Body of pancreas (tissue), 4 donors: Measurements from ENCODE around the gene GLOD5. TPM values are rescaled to one million over a fixed set of nuclear protein-coding genes. Genes with fewer than 3 reads are reported as not detected.

Source experiments
- ATAC-seq: fragments of 150-250 bp; one replicate; pipeline ENCODE4 v1.9.1; 2016
- DNase-seq, 4 donors: peaks; one replicate each; pipeline ENCODE4 v3.0.0-alpha.2; 2019
- H3K27ac ChIP-seq, 4 donors: fragments of 200-600 bp; sonication (generic); 1 replicate in 3 of 4; 2 replicates in 1 of 4; pipeline versions ENCODE4 v1.5.1 to v1.6.1; 2016 to 2019; ENCODE audit warnings: mild to moderate bottlenecking in 1 of 4, mixed read lengths in 1 of 4, moderate library complexity in 1 of 4
- H3K27me3 ChIP-seq, 2 donors: fragments of 200-600 bp; sonication (generic); one replicate each; pipeline ENCODE4 v1.6.0; 2016; ENCODE audit warnings: mild to moderate bottlenecking in 1 of 2
- H3K36me3 ChIP-seq, 2 donors: fragments of 200-600 bp; sonication (generic); replicated peaks in 1 of 2; 2 replicates each; pipeline ENCODE4 v1.5.1; 2016; ENCODE audit warnings: low read depth in 2 of 2; ENCODE audit not compliant: insufficient read depth in 1 of 2
- H3K4me1 ChIP-seq: fragments of 200-600 bp; sonication (generic); one replicate; pipeline ENCODE4 v1.6.0; 2016
- H3K4me3 ChIP-seq, 2 donors: fragments of 200-600 bp; sonication (generic); 1 replicate in 1 of 2; 2 replicates in 1 of 2; pipeline ENCODE4 v1.5.1; 2016 to 2019
- H3K9me3 ChIP-seq, 3 donors: fragments of 200-600 bp; sonication (generic); 1 replicate in 2 of 3; 2 replicates in 1 of 3; pipeline ENCODE4 v1.5.1; 2016
- CTCF ChIP-seq, 7 experiments: fragments of 450-650 bp in 4 of 7; fragments of 200-600 bp in 3 of 7; sonication (generic) in 3 of 7; IDR thresholded peaks; one replicate each; pipeline ENCODE4 v1.5.1; 2016 to 2019; ENCODE audit warnings: antibody characterized with exemption in 7 of 7
- POLR2A ChIP-seq, 3 donors: fragments of 450-650 bp; IDR thresholded peaks; one replicate each; pipeline ENCODE4 v1.6.1; 2016; ENCODE audit warnings: antibody characterized with exemption in 3 of 3, mild to moderate bottlenecking in 2 of 3
- WGBS, 2 donors: methylation state at CpG; one replicate each; pipeline ENCODE4 v1.1.5; 2017; 5-methylcytosine and 5-hydroxymethylcytosine counted together
- intact Hi-C: fragments of 100-400 bp; cut with DNase I; formaldehyde crosslinking; loops from one replicate; pipeline ENCODE4 v1.15.1; 2023
- total RNA-seq, 2 donors: library from RNA; depleted of rRNA; stranded (reverse); fragments of >200 nt; gene quantifications; one replicate each; pipeline ENCODE4 v1.1.0, GENCODE V29; 2016

Gene GLOD5
- total RNA-seq, 2 donors from 2014 or later: not detected

- Histone ChIP-seq H3K27me3 (no peaks in the 10 kb centered on the region), H3K27ac (peak within 1 kb of the TSS; percentile 81 to 98 (median 93)), H3K4me3 (peak within 1 kb of the TSS; percentile 12 to 39), H3K36me3 (no peaks in the 10 kb centered on the region), H3K9me3 (no peaks in the 10 kb centered on the region), H3K4me1 (peaks cover 8% of the 10 kb centered on the region)
- TF ChIP-seq CTCF (IDR thresholded peaks at IDR 0.05) (peak in 1 of 7 experiments; percentile 22), POLR2A (IDR thresholded peaks at IDR 0.05) (peak in 1 of 3 donors; percentile 38)
- intact Hi-C loops: no loop called here
- peak; percentile 96 to 98 (median 96) for DNase-seq
- 1% methylated on average over 17 to 67 of the region's 89 CpGs for WGBS, 2 donors
- ATAC-seq: peak; percentile 88
Measured at GRCh38 chrX:48801280-48802088, 39.9 kb downstream of the GLOD5 start, which contains the start of gene HDAC6. HDAC6 (plus strand) TSS chrX:48802067; CDS start chrX:48802693, 626 bp downstream.

- Histone ChIP-seq H3K27ac (peak overlapping the region; percentile 81 to 98 (median 93)), H3K27me3 (no peaks in the 10 kb centered on the region), H3K4me1 (peaks cover 8% of the 10 kb centered on the region), H3K4me3 (peak overlapping the region in 1 of 2 donors; percentile 12), H3K36me3 (no peaks in the 10 kb centered on the region), H3K9me3 (no peaks in the 10 kb centered on the region)
- DNase-seq (peak; percentile 85 to 91 (median 88)), ATAC-seq (peak; percentile 64)
- 3 to 5% methylated on average over 27 to 31 of the region's 40 CpGs for WGBS, 2 donors
- intact Hi-C loops: no loop called here
- TF ChIP-seq POLR2A (IDR thresholded peaks at IDR 0.05): peak; percentile 42 to 89 (median 83)
- peak in 3 of 7 experiments; percentile 23 to 29 (median 28) for TF ChIP-seq CTCF (IDR thresholded peaks at IDR 0.05)
Measured at GRCh38 chrX:48802089-48802904, 40.8 kb downstream of the GLOD5 start.

- H3K27me3 ChIP-seq: no peaks in the 10 kb centered on the region
- H3K4me1 ChIP-seq: peaks cover 8% of the 10 kb centered on the region
- H3K9me3 ChIP-seq: no peaks in the 10 kb centered on the region
- 27 to 37% methylated on average over 3 to 4 of the region's 4 CpGs for WGBS, 2 donors
- H3K27ac ChIP-seq: peak overlapping the region in 3 of 4 donors; percentile 81 to 98 (median 98)
- intact Hi-C loops: no loop called here
- H3K4me3 ChIP-seq: no peak overlapping the region
- no peak for DNase-seq
- H3K36me3 ChIP-seq: no peaks in the 10 kb centered on the region
- no peak for ATAC-seq
- TF ChIP-seq CTCF (IDR thresholded peaks at IDR 0.05): no peak
- no peak for TF ChIP-seq POLR2A (IDR thresholded peaks at IDR 0.05)
Measured at GRCh38 chrX:48802905-48803200, 41.3 kb downstream of the GLOD5 start.

GRCh38 chrX:48806081-48806480, 44.5 kb downstream of the GLOD5 start:
- no peak for TF ChIP-seq CTCF (IDR thresholded peaks at IDR 0.05)
- no peak for TF ChIP-seq POLR2A (IDR thresholded peaks at IDR 0.05)
- Histone ChIP-seq H3K27ac (no peak overlapping the region), H3K4me3 (no peak overlapping the region), H3K9me3 (no peaks in the 10 kb centered on the region), H3K36me3 (no peaks in the 10 kb centered on the region), H3K4me1 (peaks cover 4% of the 10 kb centered on the region), H3K27me3 (no peaks in the 10 kb centered on the region)
- ATAC-seq: no peak
- no peak for DNase-seq
- intact Hi-C loops: no loop called here
- 94 to 100% methylated on average over 1 to 3 of the region's 4 CpGs for WGBS, 2 donors
